ENCODE results near the gene PAGE4.

DNA sequence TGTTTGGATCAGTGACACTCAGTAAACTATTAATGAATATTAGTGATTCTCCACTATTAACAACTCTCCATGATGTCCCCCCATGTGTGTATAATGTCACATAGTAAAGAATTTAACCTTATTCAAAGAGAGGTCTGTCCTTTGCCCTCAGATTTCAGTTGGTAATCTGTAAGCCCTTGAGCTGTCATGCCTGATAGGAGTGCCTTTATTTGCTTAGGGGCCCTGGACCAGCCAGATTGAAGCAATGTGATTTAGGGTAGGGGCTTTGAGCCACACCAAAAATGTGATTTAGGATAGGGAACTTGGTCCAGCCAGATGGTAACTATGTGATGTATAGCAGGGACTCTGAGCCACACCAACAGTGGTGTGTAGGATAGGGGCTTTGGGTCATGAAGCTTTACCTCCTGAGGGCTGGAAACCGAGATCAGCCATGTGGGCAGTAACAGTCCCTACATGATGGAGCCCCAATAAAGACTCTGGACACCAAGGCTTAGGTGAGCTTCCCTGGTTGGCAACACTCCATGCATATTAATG is 44.3 kb upstream of the PAGE4 start:
- TF ChIP-seq EZH2 (IDR thresholded peaks at IDR 0.05; ENCODE audit: low read length, missing control alignments), result no peak
- TF ChIP-seq, protein P1, sequence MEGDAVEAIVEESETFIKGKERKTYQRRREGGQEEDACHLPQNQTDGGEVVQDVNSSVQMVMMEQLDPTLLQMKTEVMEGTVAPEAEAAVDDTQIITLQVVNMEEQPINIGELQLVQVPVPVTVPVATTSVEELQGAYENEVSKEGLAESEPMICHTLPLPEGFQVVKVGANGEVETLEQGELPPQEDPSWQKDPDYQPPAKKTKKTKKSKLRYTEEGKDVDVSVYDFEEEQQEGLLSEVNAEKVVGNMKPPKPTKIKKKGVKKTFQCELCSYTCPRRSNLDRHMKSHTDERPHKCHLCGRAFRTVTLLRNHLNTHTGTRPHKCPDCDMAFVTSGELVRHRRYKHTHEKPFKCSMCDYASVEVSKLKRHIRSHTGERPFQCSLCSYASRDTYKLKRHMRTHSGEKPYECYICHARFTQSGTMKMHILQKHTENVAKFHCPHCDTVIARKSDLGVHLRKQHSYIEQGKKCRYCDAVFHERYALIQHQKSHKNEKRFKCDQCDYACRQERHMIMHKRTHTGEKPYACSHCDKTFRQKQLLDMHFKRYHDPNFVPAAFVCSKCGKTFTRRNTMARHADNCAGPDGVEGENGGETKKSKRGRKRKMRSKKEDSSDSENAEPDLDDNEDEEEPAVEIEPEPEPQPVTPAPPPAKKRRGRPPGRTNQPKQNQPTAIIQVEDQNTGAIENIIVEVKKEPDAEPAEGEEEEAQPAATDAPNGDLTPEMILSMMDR (conservative IDR thresholded peaks at IDR 0.05 in 1 of 2, IDR thresholded peaks at IDR 0.05 in 1 of 2; ENCODE audit: low read depth in 1 of 2, low read length in 2 of 2), result no peak
